HPDE6-E6E7 (cell line): ENCODE data around the gene PGLYRP1.

Source experiments
- DNase-seq: peaks from one replicate; pipeline ENCODE4 v3.0.0; 2011; ENCODE audit warnings: missing footprints; ENCODE audit errors: extremely low spot score

PGLYRP1 gene

DNA sequence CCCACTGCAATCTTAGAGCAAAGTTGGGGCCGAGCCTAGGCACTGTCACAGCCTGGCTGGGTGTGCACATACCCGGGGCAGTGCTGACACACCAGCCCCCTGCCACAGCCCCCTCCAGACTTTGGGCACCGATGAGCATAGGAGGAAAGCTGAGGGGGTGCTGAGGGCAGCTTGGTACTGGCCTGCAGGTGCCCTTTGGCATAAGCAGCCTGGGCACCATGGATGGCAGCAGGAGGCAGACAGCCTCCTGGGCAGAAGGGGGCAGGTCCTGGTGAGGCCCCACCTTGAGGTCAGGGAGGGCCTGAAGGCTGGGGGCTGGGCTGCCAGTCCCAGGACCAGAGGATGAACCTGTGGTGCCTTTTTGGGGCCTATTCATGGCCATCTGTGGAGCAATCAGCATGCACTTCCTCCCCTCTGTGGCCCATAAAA is 9.8 kb upstream of the PGLYRP1 start:
- DNase-seq, result no peak

DNA sequence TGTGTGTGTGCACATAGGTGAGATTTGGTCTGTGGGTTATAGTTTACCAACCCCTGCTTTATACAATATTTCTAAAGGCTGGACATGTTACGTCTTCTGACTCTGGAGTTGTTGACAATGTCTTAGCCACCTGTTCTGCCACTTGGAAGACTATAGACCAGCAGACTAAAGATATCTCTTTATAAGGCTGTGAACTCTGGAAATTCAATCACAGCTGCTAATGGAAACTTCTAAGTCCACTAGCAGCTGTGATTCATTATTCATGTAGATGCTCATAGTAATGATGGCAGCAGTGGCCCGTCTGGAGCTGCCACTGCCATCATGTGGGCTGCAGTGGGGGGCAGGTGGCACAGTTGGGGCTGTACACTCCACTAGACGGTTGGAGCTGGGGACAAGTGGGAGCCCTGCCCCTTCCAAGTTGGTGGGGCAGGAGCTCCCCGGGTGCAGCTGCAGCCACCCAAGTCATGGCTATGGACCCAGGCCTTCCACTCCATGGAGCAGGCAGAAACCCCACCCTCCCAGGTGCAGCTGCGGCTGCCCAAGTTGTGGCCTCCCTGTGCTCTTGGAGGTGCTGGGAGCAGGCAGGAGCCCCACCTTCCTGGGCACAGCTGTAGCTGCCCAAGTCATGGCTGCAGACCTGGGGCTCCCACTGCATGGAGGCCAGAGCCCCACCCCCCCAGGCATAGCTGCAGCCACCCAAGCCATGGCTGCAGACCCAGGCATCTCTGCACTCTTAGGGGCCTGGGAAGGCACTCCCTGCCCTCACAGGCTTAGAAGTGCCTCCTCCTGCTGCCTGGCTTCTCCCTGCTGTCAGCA is 9.1 kb upstream of the PGLYRP1 start:
- DNase-seq, result no peak

DNA sequence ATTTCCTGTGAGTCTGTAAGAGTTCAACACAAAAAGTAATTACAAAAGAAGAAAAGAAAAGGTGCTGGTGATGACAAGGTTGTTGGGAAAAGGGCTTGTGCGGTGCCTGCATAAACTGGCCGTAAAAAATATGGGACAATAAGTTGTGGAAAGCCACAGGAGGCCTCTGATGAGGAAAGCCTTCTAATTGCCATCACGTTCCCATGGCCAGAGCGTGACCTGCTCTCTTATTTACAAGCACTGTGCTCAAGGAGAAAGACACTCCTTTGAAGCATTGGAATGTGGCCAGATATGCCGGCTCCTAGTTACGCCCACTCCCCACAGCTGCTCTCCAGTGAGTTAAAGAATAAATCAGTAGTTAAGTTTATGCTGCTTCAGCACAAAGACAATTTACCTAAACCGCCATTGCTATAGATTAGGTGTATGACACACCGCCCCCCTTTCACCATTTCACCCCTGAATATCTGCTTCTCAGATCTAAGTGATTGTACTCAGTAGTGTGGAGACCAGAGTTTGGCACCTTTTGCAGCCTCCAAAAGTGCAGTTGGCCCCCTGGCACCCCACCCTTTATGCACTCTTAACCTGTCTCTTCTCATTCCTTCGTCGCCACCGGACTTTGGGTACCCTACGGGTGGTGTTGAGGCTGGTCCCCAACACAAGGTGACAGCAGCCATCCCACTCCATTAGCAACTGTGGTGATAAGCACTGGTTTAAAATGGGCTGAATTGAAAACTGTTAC is 8.1 kb upstream of the PGLYRP1 start:
- no peak for DNase-seq

DNA sequence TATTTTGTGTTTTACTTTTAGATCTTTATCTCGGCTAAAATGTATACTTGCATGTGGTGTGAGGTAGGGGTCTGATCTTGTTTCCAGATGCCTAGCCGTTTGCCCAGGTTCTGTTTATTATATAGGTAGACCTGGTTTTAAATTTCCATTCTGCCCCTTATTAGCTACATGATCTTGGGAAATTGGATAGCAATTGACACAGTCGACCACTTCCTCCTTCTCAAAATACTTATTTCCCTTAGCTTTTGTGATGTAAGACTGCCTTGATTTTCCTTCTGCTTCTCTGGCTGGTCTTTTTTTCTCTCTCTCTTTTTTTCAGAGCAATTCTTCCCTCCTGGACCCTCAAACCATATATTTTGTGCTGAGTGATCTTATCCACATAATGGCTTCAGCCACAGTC is 3.0 kb upstream of the PGLYRP1 start:
- DNase-seq, result no peak

DNA sequence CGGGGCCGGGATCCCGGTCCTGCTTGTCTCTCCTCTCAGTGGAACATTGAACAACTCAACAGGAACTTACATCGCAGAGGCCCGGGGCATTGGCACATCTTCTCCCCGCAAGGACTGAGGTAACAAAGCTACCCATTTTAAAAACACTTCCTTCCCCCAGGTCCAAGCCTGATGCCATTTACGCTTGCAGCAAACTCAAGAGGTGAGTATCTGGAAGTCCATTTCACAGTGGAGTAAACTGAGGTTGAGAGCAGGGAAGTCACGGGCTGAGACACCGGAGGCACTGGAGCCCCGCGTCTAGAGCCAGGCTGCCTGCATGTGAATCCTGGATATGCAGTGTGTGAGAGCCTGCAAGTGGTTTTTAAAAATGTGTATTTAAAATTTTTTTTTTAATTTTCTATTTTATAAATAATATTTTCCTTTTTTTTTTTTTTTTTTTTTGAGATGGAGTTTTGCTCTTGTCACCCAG is 492 bp upstream of the PGLYRP1 start:
- DNase-seq, result no peak

DNA sequence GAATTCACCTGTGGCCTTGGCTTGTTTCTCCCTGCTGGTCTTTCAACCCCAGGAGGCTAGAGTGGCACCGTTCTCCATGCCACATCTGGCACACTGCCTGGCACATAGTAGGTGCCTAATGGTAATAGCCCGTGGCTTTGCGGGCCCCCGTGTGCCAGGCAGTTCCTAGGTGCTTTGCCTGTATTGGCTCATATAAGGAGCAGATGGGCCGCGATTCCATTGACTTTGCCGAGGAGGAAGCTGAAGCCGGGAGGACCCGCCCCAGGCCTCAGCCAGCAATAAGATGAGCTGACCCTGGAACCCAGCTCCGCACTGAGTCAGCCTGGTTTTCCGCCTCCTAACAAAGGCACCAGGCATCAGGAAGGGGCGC is 807 bp downstream of the PGLYRP1 start:
- DNase-seq, result peak; percentile 19

DNA sequence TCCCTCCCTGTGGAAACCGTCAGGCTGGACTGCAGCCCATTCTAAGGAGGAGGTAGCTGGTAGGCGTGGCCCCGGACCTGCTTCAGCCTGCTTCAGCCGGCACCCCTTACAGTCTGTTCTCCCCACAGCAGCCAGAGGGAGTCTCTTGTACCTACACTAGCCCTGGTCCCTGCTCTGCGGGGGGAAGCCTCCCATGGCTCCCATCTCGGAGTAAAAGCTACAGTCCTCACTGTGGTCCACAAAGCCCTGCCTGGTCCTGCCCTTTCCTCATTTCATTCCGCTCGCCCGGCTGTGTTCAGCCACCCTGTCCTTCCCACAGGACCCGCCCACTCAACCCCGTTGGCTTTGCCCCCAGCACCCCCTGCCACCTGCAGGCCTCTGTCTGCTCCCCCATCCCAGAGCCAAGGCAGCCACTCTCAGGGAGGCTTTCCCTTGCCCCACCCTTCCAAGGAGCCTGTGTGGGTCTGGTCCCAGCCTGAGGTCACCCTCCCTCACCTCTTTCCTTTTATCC is 1.3 kb downstream of the PGLYRP1 start:
- DNase-seq, result peak; percentile 54

DNA sequence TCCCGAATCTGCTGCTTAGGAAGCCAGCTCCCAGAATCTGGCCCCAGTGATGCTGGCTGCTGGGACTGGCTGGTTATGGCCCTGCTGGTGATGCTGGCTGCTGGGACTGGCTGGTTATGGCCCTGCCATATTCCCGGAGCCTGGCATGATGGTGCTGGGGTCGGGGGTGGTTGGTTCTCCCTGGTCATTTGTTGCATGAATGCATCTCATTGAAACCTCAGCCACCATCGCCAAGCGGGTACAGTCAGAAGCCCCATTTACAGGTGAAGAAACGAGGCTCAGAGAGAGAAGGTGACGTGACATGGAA is 2.1 kb downstream of the PGLYRP1 start:
- no peak for DNase-seq

DNA sequence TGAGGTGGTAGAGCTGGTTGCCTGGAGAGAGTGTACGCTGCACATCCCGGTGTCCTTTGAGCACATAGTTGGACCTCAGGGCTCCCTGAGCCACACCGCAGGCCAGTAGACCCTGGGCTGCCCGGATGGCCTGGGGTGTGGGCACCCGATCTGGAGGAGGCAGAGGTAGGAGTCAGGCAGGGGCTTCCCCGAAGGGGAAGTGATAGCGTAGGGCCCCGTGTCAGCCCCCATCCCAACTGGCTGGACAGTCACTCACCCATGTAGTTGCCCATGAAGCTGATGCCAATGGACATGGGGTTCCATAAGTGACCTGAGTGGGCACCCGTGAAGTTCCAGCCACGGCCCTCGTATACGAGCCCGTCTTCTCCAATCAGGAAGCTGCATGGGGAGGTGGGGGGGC is 3.6 kb downstream of the PGLYRP1 start:
- no peak for DNase-seq

DNA sequence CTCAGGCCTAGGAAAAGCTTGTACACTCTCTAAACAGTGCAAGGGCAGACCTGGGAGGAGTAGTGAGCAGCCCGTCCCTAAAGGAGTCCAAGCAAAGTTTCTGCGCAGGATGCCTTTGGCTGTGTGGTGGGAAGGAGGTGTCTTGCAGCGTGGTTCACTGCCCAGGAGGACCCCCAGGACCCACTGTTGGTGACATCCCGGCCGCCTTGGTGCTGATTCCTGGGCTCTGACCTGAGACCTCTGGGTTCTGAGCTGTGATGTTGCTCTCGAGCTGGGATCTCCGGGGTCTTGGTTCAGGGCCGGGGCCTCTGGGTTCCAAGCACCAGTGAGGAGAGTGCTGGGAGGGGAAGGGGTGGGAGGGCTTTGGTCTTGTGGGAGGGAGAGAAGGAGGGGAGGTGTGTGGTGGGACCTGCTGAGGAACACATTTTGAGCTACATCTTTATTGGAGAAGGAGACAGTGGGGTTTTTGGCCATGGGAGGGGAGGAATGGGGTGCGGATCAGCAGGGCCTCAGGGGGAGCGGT is 4.1 kb downstream of the PGLYRP1 start:
- no peak for DNase-seq

DNA sequence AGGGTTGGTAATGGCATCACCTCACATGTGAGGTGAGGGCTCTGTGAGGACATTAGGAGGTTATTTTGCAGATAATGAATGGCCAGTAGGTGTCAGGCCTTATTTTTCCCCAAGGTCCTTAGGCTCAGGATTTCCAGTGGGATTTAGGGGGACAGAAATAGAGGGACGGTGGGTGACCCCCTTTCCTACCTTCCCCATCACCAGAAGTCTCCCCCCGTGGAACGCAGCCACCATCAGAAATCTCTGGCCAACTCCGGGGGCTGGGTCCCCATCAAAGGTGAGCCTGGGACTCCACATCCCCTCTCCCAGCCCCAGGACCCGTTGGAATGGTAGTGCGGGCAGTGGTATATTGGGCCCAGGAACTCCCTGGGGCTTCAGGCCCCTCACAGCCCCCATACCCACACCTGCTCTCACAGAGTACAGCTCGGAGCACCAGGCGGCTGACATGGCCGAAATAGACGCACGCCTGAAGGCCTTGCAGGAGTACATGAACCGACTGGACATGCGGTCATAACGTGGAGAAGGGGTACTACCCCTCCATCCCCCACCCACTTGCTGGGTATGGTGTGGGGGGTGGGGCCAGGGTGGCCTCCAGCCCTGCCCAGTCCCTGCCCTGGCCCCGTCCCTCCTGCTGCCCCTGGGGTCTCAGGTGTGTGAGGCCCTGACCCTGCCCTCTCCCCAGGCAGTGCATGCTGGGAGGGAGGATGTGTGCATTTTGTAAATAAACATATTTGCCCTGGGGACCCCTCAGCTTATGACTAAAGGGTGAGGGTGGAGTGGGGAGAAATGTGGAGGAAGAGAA is 4.8 kb downstream of the PGLYRP1 start:
- DNase-seq, result no peak

DNA sequence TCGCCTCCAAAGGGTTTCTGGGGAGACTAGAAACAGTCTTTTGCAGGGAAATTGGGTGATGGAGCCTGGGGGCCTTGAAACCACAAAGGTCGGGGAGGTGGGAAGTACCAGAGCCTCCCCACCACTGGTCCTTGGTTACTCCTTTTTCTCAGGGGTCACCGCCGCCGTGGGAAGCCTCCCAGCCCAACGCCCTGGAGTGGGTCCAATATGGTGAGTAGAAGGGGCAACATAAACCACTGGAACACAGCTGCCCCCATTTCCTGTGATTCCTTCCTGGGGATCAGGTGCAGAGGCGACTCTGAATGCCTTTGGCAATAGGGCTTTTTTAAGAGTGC is 5.8 kb downstream of the PGLYRP1 start:
- DNase-seq, result no peak

DNA sequence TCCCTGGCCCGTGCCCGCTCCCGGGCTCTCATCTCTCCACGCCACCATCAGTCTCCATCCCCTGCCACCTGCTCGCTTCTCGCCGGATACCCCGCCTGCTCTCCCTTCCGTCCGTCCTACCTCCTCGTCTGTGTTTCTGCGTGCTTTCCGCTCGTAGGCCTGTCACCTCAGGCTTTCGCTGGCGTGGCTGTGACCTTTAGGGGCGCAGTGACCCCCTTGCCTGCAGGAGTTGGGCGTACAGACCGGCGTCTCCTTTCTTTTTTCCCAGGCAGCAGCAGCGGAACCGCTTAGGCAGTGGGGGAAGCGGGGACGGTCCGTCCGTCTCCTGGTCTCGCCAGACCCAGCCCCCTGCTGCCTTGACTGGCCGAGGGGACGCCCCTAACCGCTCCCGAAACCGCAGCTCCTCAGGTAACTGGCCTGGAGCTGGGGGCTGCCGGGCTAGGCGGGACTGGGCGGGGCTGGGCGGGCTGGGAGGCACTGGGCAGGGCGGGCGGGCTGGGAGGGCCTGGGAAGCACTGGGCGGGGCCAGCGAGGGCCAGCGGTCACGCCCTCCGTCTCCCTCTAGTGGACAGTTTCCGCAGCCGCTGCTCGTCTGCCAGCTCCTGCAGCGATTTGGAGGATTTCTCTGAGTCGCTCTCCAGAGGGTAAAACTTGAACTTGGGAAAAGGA is 6.3 kb downstream of the PGLYRP1 start:
- peak; percentile 75 for DNase-seq

DNA sequence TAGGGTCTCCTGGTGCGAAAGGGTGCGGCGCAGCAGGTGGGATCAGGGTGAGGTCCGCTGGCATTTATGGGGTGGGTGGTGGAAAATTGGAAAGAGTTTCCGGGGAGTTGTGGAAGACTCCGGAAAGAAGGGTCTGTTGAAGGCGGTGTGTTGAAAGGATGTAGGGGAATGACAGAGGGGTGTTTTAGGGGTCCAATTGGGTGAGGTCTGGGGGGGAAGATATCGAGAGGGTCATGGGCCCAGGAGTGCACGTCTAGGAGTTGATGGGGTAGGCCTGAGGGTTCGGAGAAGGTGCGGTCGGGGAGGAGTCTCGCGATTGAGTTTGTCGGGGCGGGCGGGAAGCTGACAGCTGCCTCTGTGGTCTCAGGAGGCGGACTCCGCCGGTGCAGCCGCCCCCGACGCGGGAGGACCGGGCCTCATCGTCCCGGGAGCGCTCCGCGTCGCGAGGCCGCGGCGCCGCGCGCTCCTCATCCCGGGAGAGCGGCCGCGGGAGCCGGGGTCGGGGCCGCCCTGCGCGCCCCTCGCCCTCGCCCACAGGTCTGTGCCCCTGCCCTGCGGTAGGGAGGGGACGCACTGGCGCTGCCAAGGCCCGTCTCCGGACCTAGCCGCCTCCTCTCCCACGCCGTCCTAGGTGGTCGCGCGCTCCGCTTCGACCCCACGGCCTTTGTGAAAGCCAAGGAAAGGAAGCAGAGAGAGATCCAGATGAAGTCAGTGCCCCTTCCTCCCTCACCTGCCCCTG is 7.0 kb downstream of the PGLYRP1 start:
- no peak for DNase-seq

DNA sequence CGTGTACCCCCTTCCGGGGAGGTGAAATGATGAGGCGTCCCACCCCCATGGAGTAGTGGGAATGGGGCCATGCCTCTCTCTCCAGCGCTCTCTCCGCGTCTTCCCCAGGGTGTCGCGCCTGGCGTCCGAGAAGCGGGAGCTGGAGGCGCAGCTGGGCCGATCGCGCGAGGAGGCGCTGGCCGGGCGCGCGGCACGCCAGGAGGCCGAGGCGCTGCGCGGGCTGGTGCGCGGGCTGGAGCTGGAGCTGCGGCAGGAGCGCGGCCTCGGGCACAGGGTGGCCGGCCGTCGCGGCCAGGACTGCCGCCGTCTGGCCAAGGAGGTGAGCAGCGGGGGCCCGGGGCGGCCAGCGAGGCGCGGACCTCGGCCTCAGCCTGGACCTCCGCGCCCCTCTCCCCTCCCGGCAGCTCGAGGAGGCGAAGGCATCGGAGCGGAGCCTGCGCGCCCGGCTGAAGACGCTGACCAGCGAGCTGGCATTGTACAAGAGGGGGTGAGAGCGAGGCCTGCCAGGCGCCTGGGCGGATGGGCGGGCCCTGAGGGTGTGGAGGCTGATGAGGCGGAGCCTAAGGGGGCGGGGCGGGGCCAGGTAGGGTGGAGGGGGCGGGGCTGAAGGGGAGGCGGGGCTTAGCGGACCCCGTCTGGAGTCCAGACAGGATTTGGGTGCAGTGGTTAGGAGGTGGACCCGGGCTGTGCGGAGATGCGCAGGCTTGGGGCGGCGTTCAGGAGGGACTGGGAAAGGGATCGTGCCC is 7.7 kb downstream of the PGLYRP1 start:
- peak; percentile 69 for DNase-seq

DNA sequence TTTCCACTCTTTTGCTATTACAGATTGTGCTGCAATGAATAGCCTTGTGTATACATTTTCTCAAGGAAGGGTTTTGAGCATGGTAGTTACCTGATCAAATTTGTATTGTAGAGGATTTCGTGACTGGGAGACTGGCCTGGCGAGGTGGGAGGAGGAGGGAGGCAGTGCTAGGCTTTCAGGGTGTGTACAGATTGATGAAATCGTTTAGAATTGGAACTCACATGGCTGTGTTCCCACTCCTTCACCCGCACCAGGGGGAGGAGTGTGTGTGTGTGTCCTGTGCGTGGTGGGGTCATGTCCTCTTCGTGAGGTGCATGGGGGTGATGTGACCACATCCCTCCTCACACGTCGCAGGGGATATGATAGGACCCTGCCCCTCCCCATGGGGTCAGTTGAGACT is 8.3 kb downstream of the PGLYRP1 start:
- DNase-seq, result no peak

DNA sequence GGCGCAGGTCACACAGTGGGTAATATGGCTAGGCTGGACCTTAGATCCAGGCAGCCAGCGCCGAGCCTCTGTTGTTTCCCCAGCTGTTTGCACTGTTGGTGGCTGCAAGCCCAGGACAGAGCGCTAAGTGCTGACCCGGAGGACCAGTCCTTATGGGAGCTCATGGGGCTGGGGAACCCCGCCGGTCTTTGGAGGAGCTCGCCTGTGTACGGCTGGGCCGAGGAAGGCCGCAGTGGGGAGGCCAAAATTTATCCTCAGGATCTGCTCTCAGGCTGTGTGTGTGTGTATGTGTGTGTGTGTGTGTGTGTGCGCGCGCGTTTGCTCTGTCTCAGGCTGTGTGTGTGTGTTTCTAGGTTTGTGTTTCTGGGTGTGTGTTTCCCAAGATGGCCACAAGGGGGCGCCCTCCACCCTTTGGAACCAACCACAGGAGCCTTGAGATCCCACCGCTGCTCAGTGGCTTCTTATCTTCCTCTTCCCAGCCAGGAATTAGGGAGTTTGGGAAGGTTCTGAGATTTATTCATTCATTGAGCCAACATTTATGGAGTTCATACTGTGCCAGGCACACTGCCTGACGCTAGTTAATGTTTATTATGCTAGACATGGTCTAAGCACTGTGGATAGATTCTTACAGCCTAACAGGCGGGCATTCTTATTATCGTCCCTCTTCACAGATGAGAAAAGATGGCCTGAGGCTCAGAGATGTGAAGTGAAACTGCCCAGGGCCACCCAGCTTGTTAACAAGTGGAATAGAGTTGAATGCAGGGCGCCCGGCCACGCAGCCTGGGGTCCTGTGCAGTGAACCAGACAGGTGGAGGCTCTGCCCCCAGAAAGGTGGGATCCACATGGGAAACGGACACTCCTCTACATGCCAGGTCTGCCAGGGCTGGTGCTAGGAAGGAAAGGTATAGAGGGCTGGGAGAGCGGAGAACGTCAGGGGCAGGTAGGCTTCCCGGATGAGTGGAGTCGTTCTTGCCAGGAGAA is 13.0 kb downstream of the PGLYRP1 start:
- no peak for DNase-seq

DNA sequence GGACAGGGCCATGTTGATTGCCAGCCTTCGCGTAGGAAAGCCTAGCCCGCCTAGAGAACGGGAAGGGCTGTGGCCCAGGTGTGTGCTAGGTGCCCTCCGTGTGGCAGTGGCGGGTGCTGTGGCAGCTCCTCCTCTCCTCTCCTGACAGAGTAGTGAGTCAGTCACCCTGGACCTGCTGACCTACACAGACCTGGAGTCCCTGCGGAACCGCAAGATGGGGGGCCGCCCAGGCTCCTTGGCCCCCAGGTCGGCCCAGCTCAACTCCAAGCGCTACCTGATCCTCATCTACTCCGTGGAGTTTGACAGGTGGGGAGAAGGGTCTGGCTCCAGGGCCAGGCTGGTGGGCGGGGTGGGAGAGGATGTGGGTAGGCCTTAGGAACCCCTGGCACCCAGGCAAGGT is 16.4 kb downstream of the PGLYRP1 start:
- no peak for DNase-seq

DNA sequence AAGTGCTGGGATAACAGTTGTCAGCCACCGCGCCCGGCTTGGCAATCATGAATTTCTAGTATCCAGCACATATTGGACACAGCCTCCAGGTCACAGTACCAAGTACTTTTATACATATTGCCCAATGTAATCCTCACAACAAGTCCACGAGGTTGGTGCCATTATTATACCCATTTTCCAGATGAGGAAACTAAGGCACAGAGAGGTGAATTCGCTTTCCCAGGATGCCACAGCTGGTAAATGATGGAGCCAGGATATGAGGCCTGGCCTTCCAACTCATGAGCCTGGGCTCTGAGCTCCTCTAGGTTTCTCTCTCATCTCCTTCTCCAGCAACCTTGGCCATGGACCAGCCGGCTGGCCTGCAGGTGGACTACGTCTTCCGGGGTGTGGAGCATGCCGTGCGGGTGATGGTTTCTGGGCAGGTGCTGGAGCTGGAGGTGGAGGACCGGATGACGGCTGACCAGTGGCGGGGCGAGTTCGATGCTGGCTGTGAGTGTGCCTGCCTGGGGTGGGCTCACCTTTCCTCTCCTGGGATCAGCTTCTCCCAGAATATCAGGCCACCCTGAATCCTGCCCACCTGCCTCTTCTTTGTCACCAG is 20.1 kb downstream of the PGLYRP1 start:
- no peak for DNase-seq
